LHCN-M2 (cell line): ENCODE results near the gene SPEM1. TPM values are rescaled to one million over a fixed set of nuclear protein-coding genes. Genes with fewer than 3 reads are reported as not detected.

ENCODE experiments used
- DNase-seq: peaks from one replicate; pipeline ENCODE4 v3.0.0-alpha.2; 2012; ENCODE audit warnings: low read depth
- total RNA-seq: library from RNA; depleted of rRNA; stranded (reverse); fragments of >200 nt; gene quantifications from 2 replicates; pipeline ENCODE4 v1.2.3, GENCODE V29; 2014

SPEM1 gene
- total RNA-seq, 1 experiment from 2014 or later, result not detected

DNA sequence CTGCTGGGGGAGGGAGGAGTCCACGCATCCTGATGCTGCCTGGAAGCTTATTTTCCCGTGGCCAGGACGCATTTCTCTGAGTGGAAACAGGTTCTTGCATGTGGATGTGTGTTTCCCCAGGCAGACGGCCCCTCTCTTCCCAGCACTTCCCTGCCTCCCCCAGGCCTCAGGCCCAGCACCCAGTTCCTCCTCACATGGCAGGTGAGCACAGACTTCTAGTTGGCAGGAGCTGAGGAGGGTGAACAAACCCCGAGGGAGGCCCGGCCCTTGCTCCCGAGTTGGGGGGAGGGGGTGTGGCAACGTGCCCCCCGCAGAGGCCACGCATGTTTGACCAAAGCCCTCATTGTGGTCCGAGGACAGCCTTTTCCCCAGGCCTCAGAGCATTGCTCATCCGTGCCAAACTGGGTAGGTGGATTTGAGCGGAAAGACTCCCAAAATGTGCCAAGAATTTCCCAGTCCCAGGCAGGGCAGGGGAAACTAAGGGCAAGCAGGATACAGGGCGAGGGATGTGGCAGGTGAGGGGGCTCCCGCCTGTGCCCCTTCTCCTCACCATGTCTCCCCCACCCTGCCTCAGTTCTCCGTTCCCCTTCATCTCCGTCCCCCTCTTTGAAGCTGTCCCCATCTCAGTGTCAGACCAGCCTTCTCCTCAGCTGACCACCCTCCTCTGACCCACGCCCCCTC is 1.5 kb upstream of the SPEM1 start:
- no peak for DNase-seq

DNA sequence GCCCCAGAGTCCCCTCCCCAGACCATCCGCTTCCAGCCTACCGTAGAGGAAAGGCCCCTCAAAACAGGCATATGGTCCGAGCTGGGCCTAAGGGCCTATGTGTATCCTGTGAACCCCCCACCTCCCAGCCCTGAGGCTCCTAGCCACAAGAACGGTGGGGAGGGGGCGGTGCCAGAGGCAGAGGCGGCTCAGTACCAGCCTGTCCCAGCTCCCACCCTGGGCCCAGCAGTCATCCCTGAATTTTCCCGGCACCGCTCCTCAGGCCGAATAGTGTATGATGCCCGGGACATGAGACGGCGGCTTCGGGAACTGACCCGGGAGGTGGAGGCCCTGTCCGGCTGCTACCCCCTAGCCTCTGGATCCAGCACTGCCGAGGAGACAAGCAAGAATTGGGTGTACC is 1.1 kb downstream of the SPEM1 start:
- no peak for DNase-seq

DNA sequence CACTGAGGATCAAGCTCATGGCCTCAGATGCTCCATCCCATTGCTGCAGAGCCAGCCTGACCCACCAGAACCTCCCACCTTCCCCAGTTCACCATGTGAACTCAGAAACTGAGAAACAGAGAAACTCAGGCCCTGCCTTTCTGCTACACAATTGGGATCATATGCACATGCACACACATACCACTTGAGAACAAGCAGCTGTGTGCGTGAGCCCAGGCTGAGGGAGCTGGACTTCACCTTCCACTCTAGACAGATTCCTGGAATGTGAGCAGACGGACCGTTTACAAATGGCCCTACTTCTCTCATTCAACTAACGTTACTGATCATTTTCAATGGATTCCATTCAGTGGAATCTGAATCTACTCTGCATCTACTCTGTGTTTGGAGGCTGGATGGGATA is 3.6 kb downstream of the SPEM1 start:
- no peak for DNase-seq

DNA sequence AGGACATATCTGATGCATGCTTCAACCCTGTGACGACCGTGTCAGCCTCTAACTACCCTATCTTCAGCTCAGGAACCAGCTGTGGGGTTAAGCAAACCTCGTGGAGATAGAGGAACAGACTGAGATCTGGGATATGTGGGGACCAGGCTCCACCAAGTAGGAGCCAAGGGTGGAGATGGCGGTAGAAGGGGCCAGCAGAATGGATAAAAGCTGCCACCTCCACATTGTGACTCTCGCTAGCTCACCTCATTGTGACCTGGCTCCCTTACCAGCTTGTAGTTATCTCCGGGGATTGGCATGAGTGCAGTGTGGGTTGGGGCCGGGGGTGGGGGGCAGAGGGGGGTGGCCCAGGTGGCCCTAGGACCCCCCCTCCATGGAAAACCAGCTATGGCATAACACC is 5.2 kb downstream of the SPEM1 start, which contains the start of gene SPEM2:
Gene SPEM2, plus strand, starts transcription at position 301 of the 400 bp plus-strand sequence. Its CDS starts 73 bp downstream, at position 374.
- DNase-seq, result no peak

DNA sequence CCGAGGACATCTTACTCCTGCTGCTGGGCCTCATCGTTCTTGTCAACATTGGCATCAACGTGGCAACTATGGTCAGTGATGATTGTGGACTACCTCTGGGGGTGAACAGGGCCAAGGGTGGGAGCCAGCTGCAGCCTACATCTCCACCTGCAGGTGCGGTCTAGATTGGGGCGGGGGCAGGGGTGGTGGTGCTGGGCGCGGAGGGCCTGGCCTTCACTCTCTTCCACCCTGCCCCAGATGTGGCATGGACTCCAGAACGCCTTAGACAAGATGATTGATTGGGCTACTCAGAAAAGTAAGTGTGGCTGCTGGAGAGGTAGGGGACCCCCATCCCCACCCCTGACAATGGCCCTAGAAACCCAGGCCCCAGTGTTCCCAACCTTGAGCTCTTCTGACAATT is 5.6 kb downstream of the SPEM1 start:
- DNase-seq, result no peak

DNA sequence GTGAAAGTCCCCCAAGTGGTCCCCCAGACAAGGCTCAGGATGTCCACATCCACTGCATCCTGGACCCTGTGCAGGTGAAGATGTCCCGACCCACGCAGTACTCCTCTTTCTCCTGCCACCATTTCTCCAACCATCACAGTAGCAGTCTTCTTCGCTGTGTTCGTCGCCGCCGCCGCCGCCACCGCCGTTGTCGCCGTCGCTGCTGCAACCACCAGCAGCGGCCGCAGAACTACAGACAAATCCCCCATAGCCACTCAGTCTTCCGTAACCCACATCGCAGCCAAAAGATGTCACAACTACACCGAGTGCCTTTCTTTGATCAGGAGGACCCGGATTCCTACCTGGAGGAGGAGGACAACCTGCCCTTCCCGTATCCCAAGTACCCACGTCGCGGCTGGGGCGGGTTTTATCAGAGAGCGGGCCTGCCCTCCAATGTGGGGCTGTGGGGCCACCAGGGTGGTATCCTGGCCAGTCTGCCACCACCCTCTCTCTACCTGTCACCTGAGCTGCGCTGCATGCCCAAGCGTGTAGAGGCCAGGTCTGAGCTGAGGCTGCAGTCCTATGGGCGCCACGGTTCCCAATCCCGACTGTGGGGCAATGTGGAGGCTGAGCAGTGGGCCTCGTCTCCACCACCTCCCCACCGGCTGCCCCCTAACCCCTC is 6.2 kb downstream of the SPEM1 start:
- no peak for DNase-seq

DNA sequence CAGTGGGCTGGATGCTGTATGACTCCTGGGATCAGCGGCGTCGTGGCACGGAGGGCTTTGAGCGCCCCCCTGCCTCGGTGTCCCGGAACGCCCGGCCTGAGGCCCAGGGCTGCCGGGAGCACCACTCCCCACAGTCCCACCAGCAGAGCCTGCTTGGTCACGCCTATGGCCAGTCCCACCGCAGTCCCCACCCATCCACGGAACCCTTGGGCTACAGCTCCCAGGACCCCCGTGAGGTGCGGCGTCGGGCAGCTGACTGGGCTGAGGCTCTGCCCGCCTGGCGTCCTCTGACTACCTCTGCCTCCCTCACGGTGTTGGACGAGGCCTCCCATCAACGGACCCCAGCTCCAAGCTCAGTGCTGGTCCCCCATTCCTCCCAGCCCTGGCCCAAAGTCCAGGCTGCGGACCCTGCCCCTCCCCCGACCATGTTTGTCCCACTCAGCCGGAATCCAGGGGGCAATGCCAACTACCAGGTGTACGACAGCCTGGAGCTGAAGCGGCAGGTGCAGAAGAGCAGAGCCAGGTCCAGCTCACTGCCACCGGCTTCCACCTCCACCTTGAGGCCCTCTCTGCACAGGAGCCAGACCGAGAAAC is 6.9 kb downstream of the SPEM1 start:
- no peak for DNase-seq

DNA sequence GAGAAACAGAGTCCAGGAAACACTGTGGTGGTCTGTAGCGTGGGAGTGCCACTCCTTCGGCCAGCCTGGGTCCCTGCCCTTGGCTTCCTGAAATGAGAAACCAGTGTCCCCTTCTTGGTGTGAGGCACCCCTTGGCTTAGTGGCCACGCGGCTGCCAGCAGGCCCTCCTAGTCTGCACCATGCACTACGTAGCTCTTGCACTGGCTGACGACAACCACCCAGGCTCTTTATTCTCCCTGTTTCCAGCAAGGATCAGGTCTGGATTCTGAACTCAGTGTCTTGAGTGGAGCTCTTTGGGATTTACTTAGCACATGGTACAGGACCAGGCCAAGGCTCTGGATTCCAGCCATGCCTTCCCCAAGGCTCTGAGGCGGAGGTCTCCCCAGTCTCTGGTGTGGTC is 7.4 kb downstream of the SPEM1 start:
- no peak for DNase-seq

DNA sequence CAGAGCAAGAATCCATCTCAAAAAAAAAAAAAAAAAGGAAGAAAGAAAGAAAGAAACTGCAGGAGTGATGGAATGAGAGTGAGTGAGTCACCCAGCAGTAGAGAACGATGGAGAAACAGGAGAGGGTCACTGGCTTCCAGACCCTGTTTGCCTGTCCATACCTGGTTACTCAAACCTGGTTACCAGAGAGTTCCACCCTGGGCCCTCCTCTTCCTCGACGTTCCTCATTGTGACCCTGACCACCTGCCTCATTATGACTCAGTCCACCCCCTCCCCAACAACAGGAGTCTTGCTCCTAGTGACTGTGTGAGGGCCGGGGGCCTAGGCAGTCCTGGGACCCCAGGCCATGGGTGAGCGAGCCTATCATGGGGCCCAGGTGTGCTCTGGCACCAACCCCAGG is 8.4 kb downstream of the SPEM1 start, which contains the start of gene SPEM3:
Gene SPEM3, plus strand, starts transcription at position 301 of the 400 bp plus-strand sequence. Its CDS starts 46 bp downstream, at position 347.
- no peak for DNase-seq

DNA sequence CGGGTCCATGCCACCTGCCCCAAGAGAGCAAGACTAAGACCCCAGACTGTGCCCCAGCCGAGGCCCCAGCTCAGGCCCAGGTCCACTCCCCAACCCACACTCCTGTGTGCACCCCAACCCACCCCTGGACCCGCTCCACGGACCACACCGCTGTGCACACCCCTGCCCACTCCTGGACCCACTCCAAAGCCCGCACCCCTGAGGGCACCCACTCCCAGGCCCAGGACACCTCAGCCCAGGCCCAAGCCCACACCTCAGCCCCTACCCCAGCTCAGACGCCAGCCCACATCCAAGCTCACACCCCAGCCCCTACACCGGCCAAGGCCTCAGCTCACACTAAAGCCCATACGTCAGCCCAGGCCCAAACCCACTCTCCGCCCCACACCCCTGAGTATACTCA is 9.6 kb downstream of the SPEM1 start:
- no peak for DNase-seq

DNA sequence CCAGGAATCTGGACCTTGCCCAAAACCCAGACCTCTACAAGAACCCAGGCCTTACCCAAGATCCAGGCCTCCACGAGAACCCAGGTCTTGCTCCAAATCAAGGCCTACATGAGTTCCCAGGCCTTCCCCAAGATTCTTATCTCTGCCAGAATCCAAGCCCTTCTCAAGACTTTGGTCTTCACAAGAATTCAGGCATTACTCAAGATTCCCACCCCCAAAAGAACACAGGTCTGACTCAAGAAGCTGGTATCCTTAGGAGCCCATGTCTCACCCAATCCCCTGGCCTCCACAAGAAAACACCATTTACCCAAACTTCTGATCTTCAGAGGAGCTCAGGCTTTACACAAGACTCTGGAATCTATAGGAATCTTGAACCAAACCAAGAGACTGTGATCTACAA is 11.1 kb downstream of the SPEM1 start:
- no peak for DNase-seq

DNA sequence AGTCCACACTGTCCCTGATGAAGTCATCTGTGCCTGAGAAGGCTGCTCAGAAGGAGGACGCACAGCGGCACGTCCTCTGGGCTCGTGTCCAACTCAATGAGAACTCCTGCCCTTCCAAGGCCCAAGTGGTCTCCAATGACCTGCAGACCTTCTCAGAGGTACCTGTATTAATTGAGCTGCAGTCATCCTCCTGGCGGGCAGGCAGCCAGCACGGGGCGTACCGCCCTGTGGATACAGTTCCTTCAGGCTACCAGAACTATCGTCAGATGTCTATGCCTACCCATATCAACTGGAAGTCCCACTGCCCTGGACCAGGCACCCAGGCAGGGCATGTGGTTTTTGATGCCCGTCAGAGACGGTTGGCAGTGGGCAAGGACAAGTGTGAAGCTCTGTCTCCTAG is 12.2 kb downstream of the SPEM1 start:
- no peak for DNase-seq

DNA sequence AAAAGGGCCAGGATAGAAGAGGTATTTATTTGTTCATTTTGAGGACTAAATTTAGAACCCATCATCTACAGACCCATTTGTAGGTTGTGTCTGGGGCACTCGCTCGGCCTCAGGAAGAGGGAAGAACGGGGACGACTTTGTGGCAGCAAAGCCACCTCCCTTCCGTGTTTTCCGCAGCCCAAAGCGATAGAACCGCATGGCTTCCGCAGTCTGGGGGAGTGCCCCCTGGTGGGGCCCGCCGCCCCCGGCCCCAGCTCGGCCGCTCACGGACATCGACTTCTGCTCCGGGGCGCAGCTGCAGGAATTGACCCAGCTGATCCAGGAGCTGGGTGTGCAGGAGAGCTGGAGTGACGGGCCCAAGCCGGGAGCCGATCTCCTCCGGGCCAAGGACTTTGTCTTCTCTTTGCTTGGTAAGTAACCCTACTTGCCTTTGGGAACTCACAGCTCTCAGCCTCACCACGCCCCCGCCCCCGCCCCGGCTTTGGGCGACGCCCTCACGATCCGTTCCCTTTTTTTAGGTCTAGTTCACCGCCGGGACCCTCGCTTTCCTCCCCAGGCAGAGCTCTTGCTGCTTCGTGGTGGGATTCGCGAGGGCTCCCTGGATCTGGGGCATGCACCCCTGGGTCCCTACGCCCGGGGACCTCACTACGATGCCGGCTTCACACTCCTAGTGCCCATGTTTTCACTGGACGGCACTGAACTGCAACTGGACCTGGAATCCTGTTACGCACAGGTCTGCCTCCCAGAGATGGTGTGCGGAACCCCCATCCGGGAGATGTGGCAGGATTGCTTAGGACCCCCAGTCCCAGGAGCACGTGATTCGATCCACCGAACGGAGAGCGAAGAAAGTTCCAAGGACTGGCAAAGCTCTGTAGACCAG is 15.8 kb downstream of the SPEM1 start:
- DNase-seq, result no peak

DNA sequence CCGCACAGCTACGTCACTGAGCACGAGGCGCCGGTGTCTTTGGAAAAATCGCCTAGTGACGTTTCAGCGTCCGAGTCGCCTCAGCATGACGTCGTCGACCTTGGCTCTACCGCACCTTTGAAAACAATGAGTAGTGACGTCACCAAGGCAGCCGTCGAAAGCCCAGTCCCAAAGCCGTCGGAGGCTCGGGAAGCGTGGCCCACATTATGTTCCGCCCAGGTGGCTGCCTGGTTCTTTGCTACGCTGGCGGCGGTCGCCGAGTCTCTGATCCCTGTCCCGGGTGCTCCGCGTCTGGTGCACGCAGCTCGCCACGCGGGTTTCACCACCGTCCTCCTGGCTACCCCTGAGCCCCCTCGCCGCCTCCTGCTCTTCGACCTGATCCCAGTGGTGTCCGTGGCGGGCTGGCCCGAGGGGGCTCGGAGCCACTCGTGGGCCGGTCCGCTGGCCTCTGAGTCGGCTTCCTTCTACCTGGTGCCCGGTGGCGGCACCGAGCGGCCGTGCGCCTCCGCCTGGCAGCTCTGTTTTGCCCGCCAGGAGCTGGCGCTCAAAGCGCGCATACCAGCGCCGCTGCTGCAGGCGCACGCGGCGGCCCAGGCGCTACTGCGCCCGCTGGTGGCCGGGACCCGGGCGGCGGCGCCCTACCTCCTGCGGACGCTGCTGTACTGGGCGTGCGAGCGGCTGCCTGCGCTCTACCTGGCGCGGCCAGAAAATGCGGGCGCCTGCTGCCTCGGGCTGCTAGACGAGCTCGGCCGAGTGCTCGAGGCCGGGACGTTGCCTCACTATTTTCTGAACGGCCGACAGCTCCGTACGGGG is 16.6 kb downstream of the SPEM1 start:
- peak; percentile 74 for DNase-seq

DNA sequence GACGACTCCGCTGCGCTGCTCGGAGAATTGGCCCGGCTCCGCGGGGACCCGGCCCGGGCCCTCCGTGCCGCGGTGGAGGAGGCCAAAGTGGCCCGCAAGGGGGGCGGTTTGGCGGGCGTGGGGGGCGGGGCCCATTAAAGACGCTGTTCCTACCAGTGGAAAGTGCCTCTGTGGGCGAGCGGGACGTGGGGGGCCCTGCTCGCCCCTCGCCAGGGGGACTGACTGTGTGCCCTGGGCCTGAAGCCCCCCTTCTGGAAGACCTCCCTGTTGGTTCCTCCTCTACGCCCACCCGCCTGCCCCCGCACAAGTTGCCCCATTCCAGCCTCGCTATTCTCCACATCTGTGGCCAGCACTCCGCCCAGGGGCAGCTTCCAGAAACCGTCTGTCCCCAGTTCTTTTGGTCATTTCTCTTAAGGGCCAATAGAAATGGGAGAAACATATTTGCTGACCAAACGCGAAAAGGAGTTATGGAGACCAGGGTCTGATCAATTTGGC is 17.3 kb downstream of the SPEM1 start:
- DNase-seq, result no peak

DNA sequence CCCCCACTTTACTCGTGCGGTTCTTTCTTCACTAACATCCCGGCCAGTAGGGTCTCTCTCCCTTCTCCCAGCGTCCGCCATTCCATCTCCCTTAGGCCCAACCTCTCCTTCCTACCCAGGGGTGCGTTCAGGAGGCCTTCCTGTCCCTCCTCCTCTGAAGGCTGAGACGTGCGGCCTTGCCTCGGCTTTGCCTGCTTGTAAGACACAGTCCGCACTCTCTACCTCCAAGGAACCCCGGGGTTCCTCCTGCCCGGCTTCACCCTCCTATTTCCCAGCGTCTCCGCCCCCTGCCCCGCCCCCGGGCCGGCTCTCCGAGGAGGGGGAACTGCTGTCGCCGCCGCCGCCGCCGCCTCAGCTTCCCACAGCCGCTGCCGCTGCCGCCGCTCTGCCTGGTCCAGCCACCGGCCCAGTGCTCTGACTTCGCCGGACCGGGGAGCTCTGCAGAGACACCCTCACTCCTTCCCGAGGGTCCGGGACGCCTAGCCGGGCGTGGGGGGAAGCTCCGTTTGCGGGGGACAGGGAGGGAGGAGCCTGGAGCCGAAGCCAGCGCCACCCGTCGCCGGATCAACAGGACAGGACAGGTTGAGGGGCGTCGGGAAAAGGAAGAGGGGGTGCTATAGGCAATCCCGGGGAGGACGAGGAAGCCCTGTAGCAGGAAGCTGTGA is 18.0 kb downstream of the SPEM1 start:
- peak; percentile 59 for DNase-seq

DNA sequence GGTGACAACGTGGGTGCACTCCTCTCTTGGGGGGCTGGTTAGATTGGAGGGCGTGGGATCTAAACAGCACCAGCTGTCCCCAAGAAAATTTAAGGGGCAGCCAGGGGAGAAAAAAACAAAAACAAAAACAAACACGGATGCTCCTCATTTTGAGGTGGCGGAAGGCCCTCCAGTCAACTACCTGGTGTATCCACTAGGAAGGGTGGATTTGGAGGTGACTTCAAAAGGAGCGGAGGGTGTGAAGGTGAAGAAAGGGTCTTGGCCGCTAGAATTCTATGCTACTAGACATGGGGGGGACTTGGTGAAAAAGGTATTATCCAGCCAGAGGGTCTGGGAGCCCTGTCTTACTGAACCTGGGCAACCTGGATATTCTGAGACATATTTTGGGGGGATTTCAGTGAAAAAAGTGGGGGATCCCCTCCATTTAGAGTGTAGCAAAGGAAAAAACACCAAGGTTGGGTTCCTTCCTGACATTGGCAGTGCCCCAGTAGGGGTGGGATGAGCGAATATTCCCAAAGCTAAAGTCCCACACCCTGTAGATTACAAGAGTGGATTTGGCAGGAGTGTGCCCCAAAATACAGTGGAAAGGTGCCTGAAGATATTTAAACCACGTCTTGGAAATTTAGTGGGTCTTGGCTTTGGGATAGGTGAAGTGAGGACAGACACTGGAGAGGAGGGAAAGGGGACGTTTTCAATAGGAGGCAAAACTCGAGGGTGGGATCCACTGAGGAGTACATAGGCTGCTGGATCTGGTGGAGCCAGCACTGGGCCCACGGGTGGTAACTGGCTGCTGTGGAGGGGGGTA is 18.7 kb downstream of the SPEM1 start:
- no peak for DNase-seq

DNA sequence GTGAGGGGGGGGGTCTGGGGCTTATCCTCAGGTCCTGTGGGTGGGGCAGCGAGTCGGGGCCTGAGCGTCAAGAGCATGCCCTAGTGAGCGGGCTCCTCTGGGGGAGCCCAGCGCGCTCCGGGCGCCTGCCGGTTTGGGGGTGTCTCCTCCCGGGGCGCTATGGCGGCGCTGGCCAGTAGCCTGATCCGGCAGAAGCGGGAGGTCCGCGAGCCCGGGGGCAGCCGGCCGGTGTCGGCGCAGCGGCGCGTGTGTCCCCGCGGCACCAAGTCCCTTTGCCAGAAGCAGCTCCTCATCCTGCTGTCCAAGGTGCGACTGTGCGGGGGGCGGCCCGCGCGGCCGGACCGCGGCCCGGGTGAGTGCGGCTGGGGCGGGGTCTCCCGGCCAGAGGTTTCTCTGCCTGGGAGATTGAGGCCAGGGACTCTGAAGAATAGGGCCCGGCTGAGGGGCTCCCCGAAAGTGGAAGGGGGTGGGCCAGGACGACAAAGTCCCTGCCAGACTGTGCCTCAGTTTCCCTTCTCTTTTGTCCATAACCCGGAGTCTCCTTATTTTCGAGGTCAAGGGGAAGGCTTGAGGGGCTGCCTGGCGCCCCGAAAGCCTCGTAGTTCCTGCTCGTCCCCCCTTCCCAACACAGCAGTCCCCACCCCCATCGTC is 19.5 kb downstream of the SPEM1 start, which contains the start of gene FGF11:
Gene FGF11, plus strand, starts transcription at position 51 of the 651 bp plus-strand sequence. Its CDS starts 109 bp downstream, at position 160.
- DNase-seq, result no peak
